Measurements from ENCODE around the gene EDNRA. TPM values are rescaled to one million over a fixed set of nuclear protein-coding genes. Genes with fewer than 3 reads are reported as not detected.
A peak's percentile ranks its signal among the peaks of the same experiment; 100 is the strongest.
"Not testable (repeated sequence)": the region's sequence is repeated elsewhere in the genome, so short reads cannot be mapped to it uniquely, and the experiment has no call there.

EDNRA gene
- total RNA-seq = 1 to 10 TPM; 2.5 to 8.8 (median 6.1) TPM

GRCh38 chr4:147480891-147481576 is at the start of gene EDNRA:
EDNRA (plus strand) TSS chr4:147481097; CDS start chr4:147485682, 4,585 bp downstream.
- WGBS, 2 donors = 4 to 9% methylated on average over 18 to 19 of the region's 68 CpGs

GRCh38 chr4:147434370-147434769 is 46.5 kb upstream of the EDNRA start:
- H3K36me3 ChIP-seq; intact Hi-C loops (cut with DNase I); DNase-seq; H3K4me1 ChIP-seq; H3K27me3 ChIP-seq; H3K4me3 ChIP-seq; H3K27ac ChIP-seq; H3K9me3 ChIP-seq: not testable (repeated sequence)
- 60% methylated on average over 1 of the region's 1 CpG; no CpG with 5 or more reads in 1 of the 2 donors for WGBS, 2 donors

More at GRCh38 chr4:147480891-147481576, at the start of gene EDNRA:
- peaks cover 0 to 17% (median 0%) of the 10 kb centered on the region in 4 donors for H3K27me3 ChIP-seq
- H3K27ac ChIP-seq = peak within 1 kb of the TSS; percentile 65 to 78 (median 75)
- no peak for DNase-seq
- peaks cover 7 to 44% (median 14%) of the 10 kb centered on the region in 3 donors for H3K4me1 ChIP-seq
- intact Hi-C loops (cut with DNase I) = no loop called here
- H3K9me3 ChIP-seq = no peaks in the 10 kb centered on the region
- H3K4me3 ChIP-seq = peak within 1 kb of the TSS; percentile 50 to 72 (median 57)
- no peaks in the 10 kb centered on the region for H3K36me3 ChIP-seq
- TF ChIP-seq CTCF (IDR thresholded peaks at IDR 0.05) (no peak), POLR2A (IDR thresholded peaks at IDR 0.05) (peak in 1 of 4 donors; percentile 15)

- H3K4me3 ChIP-seq = no peak overlapping the region
- intact Hi-C loops (cut with DNase I) = no loop called here
- H3K36me3 ChIP-seq = no peaks in the 10 kb centered on the region
- no peaks in the 10 kb centered on the region for H3K27me3 ChIP-seq
- peaks cover 0 to 4% (median 0%) of the 10 kb centered on the region in 3 donors for H3K4me1 ChIP-seq
- no peak overlapping the region for H3K27ac ChIP-seq
- 15 to 40% methylated on average over 2 of the region's 2 CpGs for WGBS, 2 donors
- TF ChIP-seq POLR2A (IDR thresholded peaks at IDR 0.05) (no peak), CTCF (IDR thresholded peaks at IDR 0.05) (no peak)
- no peaks in the 10 kb centered on the region for H3K9me3 ChIP-seq
- no peak for DNase-seq
Measured at GRCh38 chr4:147440442-147440841, 40.5 kb upstream of the EDNRA start.

- no peaks in the 10 kb centered on the region for H3K36me3 ChIP-seq
- H3K4me1 ChIP-seq = peaks cover 0 to 18% (median 0%) of the 10 kb centered on the region in 3 donors
- WGBS, 2 donors = 19 to 24% methylated on average over 2 of the region's 2 CpGs
- H3K27me3 ChIP-seq = no peaks in the 10 kb centered on the region
- intact Hi-C loops (cut with DNase I) = no loop called here
- H3K4me3 ChIP-seq = no peak overlapping the region
- H3K27ac ChIP-seq = peak overlapping the region in 1 of 4 donors; percentile 6
- TF ChIP-seq POLR2A (IDR thresholded peaks at IDR 0.05) (no peak), CTCF (IDR thresholded peaks at IDR 0.05) (no peak)
- DNase-seq = no peak
- H3K9me3 ChIP-seq = no peaks in the 10 kb centered on the region
Measured at GRCh38 chr4:147447786-147448185, 33.1 kb upstream of the EDNRA start.

GRCh38 chr4:147453561-147454141 is 27.2 kb upstream of the EDNRA start:
- Histone ChIP-seq H3K9me3 (no peaks in the 10 kb centered on the region), H3K4me3 (no peak overlapping the region), H3K27ac (no peak overlapping the region), H3K36me3 (no peaks in the 10 kb centered on the region), H3K4me1 (no peaks in the 10 kb centered on the region), H3K27me3 (no peaks in the 10 kb centered on the region)
- intact Hi-C loops (cut with DNase I) = no loop called here
- 23 to 39% methylated on average over 2 of the region's 2 CpGs for WGBS, 2 donors
- TF ChIP-seq CTCF (IDR thresholded peaks at IDR 0.05) (no peak), POLR2A (IDR thresholded peaks at IDR 0.05) (no peak)
- no peak for DNase-seq

Data from esophagus squamous epithelium (tissue), 5 donors.